ENCODE data around the gene SIRT6. TPM values are rescaled to one million over a fixed set of nuclear protein-coding genes. Genes with fewer than 3 reads are reported as not detected.
"Not testable (repeated sequence)": the region's sequence is repeated elsewhere in the genome, so short reads cannot be mapped to it uniquely, and the experiment has no call there.

Gene SIRT6
- total RNA-seq, 6 experiments from 2014 or later = 7.9 to 21.6 (median 10.0) TPM

GRCh38 chr19:4152241-4152998 is 29.9 kb downstream of the SIRT6 start:
- TF ChIP-seq CTCF (IDR thresholded peaks at IDR 0.05) = no peak
- no peak for TF ChIP-seq POLR2A (IDR thresholded peaks at IDR 0.05)
- 51% methylated on average over 6 of the region's 10 CpGs for WGBS (ENCODE audit: insufficient coverage, low coverage, low lambda C conversion rate, missing lambda C conversion rate)
- H3K27me3 ChIP-seq = no peaks in the 10 kb centered on the region
- H3K4me3 ChIP-seq = peak overlapping the region; percentile 16 to 82 (median 28)
- ATAC-seq (peak; percentile 7 to 50 (median 32)), DNase-seq (peak in 2 of 3 donors; percentile 69 to 77)
- H3K36me3 ChIP-seq = peaks cover 0 to 4% (median 2%) of the 10 kb centered on the region in 4 donors
- peaks cover 0 to 62% (median 13%) of the 10 kb centered on the region in 4 donors for H3K4me1 ChIP-seq
- intact Hi-C loops (cut with DNase I) = no loop called here
- H3K27ac ChIP-seq = peak overlapping the region; percentile 89 to 96 (median 95)
- no peaks in the 10 kb centered on the region for H3K9me3 ChIP-seq

DNA sequence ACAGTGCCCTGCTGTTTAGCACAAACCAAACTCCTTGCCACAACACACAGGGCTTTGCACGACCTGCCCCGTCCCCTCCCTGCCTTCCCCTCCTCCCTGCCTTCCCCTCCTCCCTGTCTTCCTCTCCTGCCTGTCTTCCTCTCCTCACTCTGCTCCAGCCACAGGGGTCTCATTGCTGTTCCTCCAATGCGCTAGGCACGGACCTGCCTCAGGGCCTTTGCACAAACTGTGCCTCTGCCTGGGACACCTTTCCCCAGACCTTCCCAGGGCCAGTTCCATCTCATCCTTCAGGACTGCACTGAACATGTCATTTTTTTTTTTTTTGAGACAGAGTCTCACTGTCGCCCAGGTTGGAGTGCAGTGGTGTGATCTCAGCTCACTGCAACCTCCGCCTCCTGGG is 30.7 kb downstream of the SIRT6 start:
- intact Hi-C loops (cut with DNase I) = no loop called here
- TF ChIP-seq CTCF (IDR thresholded peaks at IDR 0.05) (no peak), POLR2A (IDR thresholded peaks at IDR 0.05) (no peak)
- Histone ChIP-seq H3K36me3 (no peaks in the 10 kb centered on the region), H3K9me3 (no peaks in the 10 kb centered on the region), H3K4me1 (peaks cover 0 to 54% (median 13%) of the 10 kb centered on the region in 4 donors), H3K4me3 (no peak overlapping the region), H3K27me3 (no peaks in the 10 kb centered on the region), H3K27ac (peak overlapping the region in 2 of 3 donors; percentile 95 to 96)
- no peak for DNase-seq
- whole genome bisulfite sequencing (ENCODE audit: insufficient coverage, low coverage, low lambda C conversion rate, missing lambda C conversion rate) = 57% methylated on average over 6 of the region's 6 CpGs
- no peak for ATAC-seq

DNA sequence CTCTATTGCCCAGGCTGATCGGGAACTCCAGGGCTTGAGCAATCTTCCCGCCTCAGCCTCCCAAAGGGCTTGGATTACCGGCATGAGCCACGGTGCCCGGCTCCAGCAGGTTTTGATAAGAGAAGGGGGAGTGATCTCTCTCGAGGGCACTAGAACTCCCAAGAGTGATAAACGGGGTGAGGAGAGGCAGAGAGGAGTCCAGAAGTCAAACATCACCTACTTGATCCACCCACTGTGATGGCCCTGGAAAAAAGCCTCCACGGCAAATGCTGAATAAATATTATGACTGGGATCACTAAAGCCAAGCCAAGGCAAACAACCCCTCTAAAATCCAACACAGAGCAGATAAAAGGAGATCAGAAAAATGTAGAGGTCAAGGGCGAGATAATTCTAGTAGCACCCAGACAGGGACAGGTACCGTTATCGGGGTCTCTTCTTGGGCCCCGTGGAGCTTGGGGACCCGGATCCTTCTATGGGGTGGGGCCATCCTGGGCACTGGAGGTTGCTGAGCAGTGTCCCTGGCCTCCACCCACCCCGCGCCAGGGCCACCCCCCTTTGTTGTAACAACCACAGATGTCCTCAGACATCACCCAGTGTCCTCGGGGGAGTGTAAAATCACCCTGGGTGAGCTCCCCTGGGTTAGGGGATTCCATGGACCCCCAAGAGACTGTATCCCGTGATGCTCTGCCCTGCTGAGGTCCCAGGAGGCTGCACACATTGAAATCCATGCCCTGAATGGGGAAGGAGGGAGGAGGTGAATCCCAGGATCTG is 32.7 kb downstream of the SIRT6 start:
- Histone ChIP-seq H3K27ac (peak overlapping the region; percentile 78 to 96 (median 94)), H3K4me3 (no peak overlapping the region), H3K4me1 (peaks cover 0 to 51% (median 18%) of the 10 kb centered on the region in 4 donors), H3K9me3 (no peaks in the 10 kb centered on the region), H3K27me3 (no peaks in the 10 kb centered on the region), H3K36me3 (no peaks in the 10 kb centered on the region)
- no peak for TF ChIP-seq POLR2A (IDR thresholded peaks at IDR 0.05)
- TF ChIP-seq CTCF (IDR thresholded peaks at IDR 0.05) = no peak
- peak; percentile 32 to 63 (median 52) for ATAC-seq
- WGBS (ENCODE audit: insufficient coverage, low coverage, low lambda C conversion rate, missing lambda C conversion rate) = 19% methylated on average over 11 of the region's 17 CpGs
- DNase-seq = peak; percentile 81 to 90 (median 86)
- intact Hi-C loops (cut with DNase I) = no loop called here

DNA sequence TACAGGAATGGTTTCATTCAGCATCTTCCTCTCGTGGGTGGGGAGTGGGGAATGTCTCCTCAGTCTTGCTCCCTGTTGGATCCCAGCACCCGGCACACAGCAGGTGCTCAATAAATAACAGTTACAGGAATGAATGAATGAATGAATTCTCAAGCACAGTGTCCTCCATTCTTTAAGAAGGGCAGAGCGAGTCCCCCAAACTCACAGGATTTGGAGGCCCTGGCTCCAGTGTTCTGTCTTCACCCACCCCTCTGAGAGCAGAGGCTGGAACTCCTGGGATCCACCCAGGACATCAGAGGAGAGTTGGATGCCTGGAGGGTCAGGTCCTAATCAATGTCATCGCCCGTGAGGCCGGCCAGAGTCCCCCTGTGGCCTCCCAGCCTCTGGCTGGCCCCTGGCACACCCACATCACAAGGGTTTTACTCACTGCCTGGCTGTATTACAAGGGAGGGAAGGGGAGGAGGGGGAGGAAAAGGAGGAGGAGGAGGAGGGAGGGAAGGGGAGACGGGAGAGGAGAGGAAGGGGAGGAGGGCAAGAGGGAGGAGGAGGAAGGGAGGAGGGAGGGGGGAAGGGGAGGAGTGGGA is 37.6 kb downstream of the SIRT6 start:
- Histone ChIP-seq H3K4me3 (no peak overlapping the region), H3K4me1 (peaks cover 0 to 47% (median 23%) of the 10 kb centered on the region in 4 donors), H3K9me3 (no peaks in the 10 kb centered on the region), H3K36me3 (no peaks in the 10 kb centered on the region), H3K27me3 (no peaks in the 10 kb centered on the region), H3K27ac (no peak overlapping the region)
- DNase-seq (peak in 1 of 3 donors; percentile 74), ATAC-seq (peak in 2 of 4 donors; percentile 2 to 35)
- WGBS (ENCODE audit: insufficient coverage, low coverage, low lambda C conversion rate, missing lambda C conversion rate) = 31% methylated on average over 6 of the region's 7 CpGs
- intact Hi-C loops (cut with DNase I) = no loop called here
- TF ChIP-seq POLR2A (IDR thresholded peaks at IDR 0.05) (no peak), CTCF (IDR thresholded peaks at IDR 0.05) (no peak)

- H3K27ac ChIP-seq; DNase-seq; H3K36me3 ChIP-seq; H3K4me3 ChIP-seq; intact Hi-C loops (cut with DNase I); H3K9me3 ChIP-seq; H3K27me3 ChIP-seq; ATAC-seq: not testable (repeated sequence)
- peaks cover 0 to 37% (median 18%) of the 10 kb centered on the region in 4 donors for H3K4me1 ChIP-seq
- WGBS (ENCODE audit: insufficient coverage, low coverage, low lambda C conversion rate, missing lambda C conversion rate) = no CpG with 5 or more reads among the region's 1 CpG
Observed at GRCh38 chr19:4142916-4143315, 39.4 kb downstream of the SIRT6 start.
